Hematopoietic multipotent progenitor cell treated with erythropoietin and hydrocortisone succinate and interleukin-3 and kit ligand, for 15 days (in vitro differentiated cells): ENCODE data around the gene SEMA5A.

Source experiments
- DNase-seq: peaks from one replicate; pipeline ENCODE4 v3.0.0-alpha.2; 2015; ENCODE audit warnings: low spot score

The SEMA5A gene

GRCh38 chr5:9324348-9325077, 221.4 kb downstream of the SEMA5A start:
- DNase-seq = no peak

- no peak for DNase-seq
Measured at GRCh38 chr5:9320652-9321051, 225.2 kb downstream of the SEMA5A start.

GRCh38 chr5:9318031-9318430, 227.8 kb downstream of the SEMA5A start:
- DNase-seq = no peak

GRCh38 chr5:9316733-9317132, 229.1 kb downstream of the SEMA5A start:
- DNase-seq = no peak

GRCh38 chr5:9316041-9316440, 229.8 kb downstream of the SEMA5A start:
- no peak for DNase-seq

- DNase-seq = no peak
Measured at GRCh38 chr5:9314558-9314957, 231.3 kb downstream of the SEMA5A start.

GRCh38 chr5:9313751-9314150, 232.1 kb downstream of the SEMA5A start:
- no peak for DNase-seq

- no peak for DNase-seq
Measured at GRCh38 chr5:9307150-9307549, 238.7 kb downstream of the SEMA5A start.

- no peak for DNase-seq
Measured at GRCh38 chr5:9302218-9302617, 243.7 kb downstream of the SEMA5A start.

GRCh38 chr5:9301200-9301599, 244.7 kb downstream of the SEMA5A start:
- DNase-seq = no peak

GRCh38 chr5:9297134-9297533, 248.7 kb downstream of the SEMA5A start:
- DNase-seq = no peak

- DNase-seq = no peak
Measured at GRCh38 chr5:9295466-9295801, 250.4 kb downstream of the SEMA5A start.

GRCh38 chr5:9294793-9295465, 250.9 kb downstream of the SEMA5A start:
- DNase-seq = no peak

GRCh38 chr5:9288234-9288633, 257.6 kb downstream of the SEMA5A start:
- no peak for DNase-seq

- DNase-seq = no peak
Measured at GRCh38 chr5:9284781-9285307, 261.0 kb downstream of the SEMA5A start.

GRCh38 chr5:9284272-9284671, 261.6 kb downstream of the SEMA5A start:
- DNase-seq = no peak

- DNase-seq = no peak
Measured at GRCh38 chr5:9283473-9283872, 262.4 kb downstream of the SEMA5A start.

- DNase-seq = no peak
Measured at GRCh38 chr5:9283021-9283420, 262.9 kb downstream of the SEMA5A start.

GRCh38 chr5:9282211-9282610, 263.7 kb downstream of the SEMA5A start:
- DNase-seq = no peak

GRCh38 chr5:9279774-9280173, 266.1 kb downstream of the SEMA5A start:
- DNase-seq = no peak

- no peak for DNase-seq
Measured at GRCh38 chr5:9278921-9279603, 266.8 kb downstream of the SEMA5A start.

- DNase-seq = no peak
Measured at GRCh38 chr5:9269014-9269413, 276.9 kb downstream of the SEMA5A start.

- no peak for DNase-seq
Measured at GRCh38 chr5:9268226-9268625, 277.6 kb downstream of the SEMA5A start.
